Mesenchymal stem cell (in vitro differentiated cells and primary cell): ENCODE data around the gene ARL15.

Experiments used
- DNase-seq: peaks from one replicate; pipeline ENCODE4 v3.0.0-alpha.2; 2013
- H2AFZ ChIP-seq: one replicate; pipeline ENCODE4 v1.6.1; 2013; ENCODE audit warnings: low read depth, mild to moderate bottlenecking, control low read depth, inconsistent platforms, low read length, moderate library complexity
- H2AK5ac ChIP-seq: 2 replicates; pipeline ENCODE4 v1.6.1; 2013; ENCODE audit warnings: low read length, moderate library complexity, mild to moderate bottlenecking, inconsistent platforms; ENCODE audit not compliant: severe bottlenecking
- H2BK120ac ChIP-seq: one replicate; pipeline ENCODE4 v1.6.1; 2013; ENCODE audit warnings: low read depth, mild to moderate bottlenecking, inconsistent platforms, low read length, moderate library complexity
- H2BK12ac ChIP-seq, 2 experiments: one replicate each; pipeline ENCODE4 v1.6.1; 2013; ENCODE audit warnings: inconsistent platforms in 2 of 2, low read length in 2 of 2, mild to moderate bottlenecking in 2 of 2, moderate library complexity in 2 of 2, control low read depth in 1 of 2
- H2BK15ac ChIP-seq: one replicate; pipeline ENCODE4 v1.6.1; 2013; ENCODE audit warnings: mild to moderate bottlenecking, low read depth, inconsistent platforms; ENCODE audit not compliant: poor library complexity, severe bottlenecking
- H2BK5ac ChIP-seq: 2 replicates; pipeline ENCODE4 v1.6.1; 2013; ENCODE audit warnings: low read depth, mild to moderate bottlenecking, low read length, control low read depth, inconsistent platforms; ENCODE audit not compliant: poor library complexity, severe bottlenecking
- H3K14ac ChIP-seq, 2 experiments: one replicate each; pipeline ENCODE4 v1.6.1; 2013; ENCODE audit warnings: inconsistent platforms in 2 of 2, low read length in 2 of 2, control low read depth in 1 of 2, mild to moderate bottlenecking in 1 of 2, moderate library complexity in 1 of 2
- H3K18ac ChIP-seq, 2 experiments: one replicate each; pipeline ENCODE4 v1.6.1; 2013; ENCODE audit warnings: inconsistent platforms in 2 of 2, low read length in 2 of 2, control low read depth in 1 of 2, low read depth in 1 of 2, mild to moderate bottlenecking in 1 of 2
- H3K23ac ChIP-seq, 2 experiments: one replicate each; pipeline ENCODE4 v1.6.1; 2013; ENCODE audit warnings: inconsistent platforms in 2 of 2, low read length in 2 of 2, mild to moderate bottlenecking in 2 of 2, moderate library complexity in 2 of 2, control low read depth in 1 of 2
- H3K27ac ChIP-seq: 2 replicates; pipeline ENCODE4 v1.5.1; 2013; ENCODE audit warnings: mild to moderate bottlenecking, moderate library complexity, low read length, control low read depth, inconsistent platforms; ENCODE audit not compliant: poor library complexity, severe bottlenecking
- H3K27me3 ChIP-seq, 2 experiments: 2 replicates each; pipeline versions ENCODE4 v1.6.1 to v1.7.0; 2013; ENCODE audit warnings: low read length in 2 of 2, mild to moderate bottlenecking in 2 of 2, moderate library complexity in 2 of 2, control low read depth in 1 of 2, inconsistent platforms in 1 of 2; ENCODE audit not compliant: control insufficient read depth in 1 of 2, insufficient read depth in 1 of 2
- H3K36me3 ChIP-seq, 2 experiments: 2 replicates each; pipeline versions ENCODE4 v1.6.1 to v1.7.0; 2013; ENCODE audit warnings: low read length in 2 of 2, control low read depth in 1 of 2, inconsistent platforms in 1 of 2, low read depth in 1 of 2, mild to moderate bottlenecking in 1 of 2; ENCODE audit not compliant: insufficient read depth in 2 of 2, control insufficient read depth in 1 of 2
- H3K4ac ChIP-seq, 2 experiments: one replicate each; pipeline ENCODE4 v1.6.1; 2013; ENCODE audit warnings: inconsistent platforms in 2 of 2, low read length in 2 of 2, mild to moderate bottlenecking in 2 of 2, moderate library complexity in 2 of 2, control low read depth in 1 of 2, low read depth in 1 of 2
- H3K4me1 ChIP-seq: 2 replicates; pipeline ENCODE4 v1.6.1; 2013; ENCODE audit warnings: low read depth, low read length, control low read depth; ENCODE audit not compliant: control insufficient read depth, insufficient read depth
- H3K4me2 ChIP-seq: 2 replicates; pipeline ENCODE4 v1.6.1; 2013; ENCODE audit warnings: low read length, mild to moderate bottlenecking, inconsistent platforms; ENCODE audit not compliant: poor library complexity, severe bottlenecking
- H3K4me3 ChIP-seq, 2 experiments: 2 replicates each; pipeline versions ENCODE4 v1.5.1 to v1.7.0; 2013; ENCODE audit warnings: low read length in 2 of 2, mild to moderate bottlenecking in 2 of 2, control low read depth in 1 of 2, low read depth in 1 of 2; ENCODE audit not compliant: insufficient read depth in 1 of 2
- H3K79me1 ChIP-seq: replicated peaks from 2 replicates; pipeline ENCODE4 v1.6.1; 2013; ENCODE audit warnings: mild to moderate bottlenecking, control low read depth, low read length, inconsistent platforms; ENCODE audit not compliant: poor library complexity, severe bottlenecking
- H3K9ac ChIP-seq: 2 replicates; pipeline ENCODE4 v1.7.0; 2013; ENCODE audit warnings: mild to moderate bottlenecking, low read length, moderate library complexity
- H3K9me3 ChIP-seq: 2 replicates; pipeline ENCODE4 v1.7.0; 2013; ENCODE audit warnings: mild to moderate bottlenecking, low read length; ENCODE audit not compliant: control insufficient read depth
- H4K8ac ChIP-seq: one replicate; pipeline ENCODE4 v1.6.1; 2013; ENCODE audit warnings: inconsistent platforms, mild to moderate bottlenecking, low read length, moderate library complexity
- H4K91ac ChIP-seq: one replicate; pipeline ENCODE4 v1.6.1; 2013; ENCODE audit warnings: mild to moderate bottlenecking, low read length, inconsistent platforms
- WGBS: methylation state at CpG from one replicate; pipeline ENCODE4 v1.1.7; 2013; ENCODE audit warnings: mixed read lengths; 5-methylcytosine and 5-hydroxymethylcytosine counted together

Gene ARL15

GRCh38 chr5:54337523-54337922 is 27.1 kb upstream of the ARL15 start:
- Histone ChIP-seq H3K14ac (no peak overlapping the region), H3K36me3 (no peaks in the 10 kb centered on the region), H3K27me3 (no peaks in the 10 kb centered on the region), H3K9me3 (peaks cover 24% of the 10 kb centered on the region), H3K4me2 (no peak overlapping the region), H3K4me1 (no peaks in the 10 kb centered on the region), H4K8ac (no peak overlapping the region), H2BK15ac (no peak overlapping the region), H2BK120ac (no peak overlapping the region), H3K9ac (no peak overlapping the region), H4K91ac (no peak overlapping the region), H3K23ac (no peak overlapping the region), H3K27ac (no peak overlapping the region), H2BK5ac (no peak overlapping the region), H2BK12ac (no peak overlapping the region), H2AK5ac (no peak overlapping the region), H2AFZ (no peak overlapping the region), H3K4ac (no peak overlapping the region), H3K79me1 (no peaks in the 10 kb centered on the region), H3K18ac (no peak overlapping the region), H3K4me3 (no peak overlapping the region)
- no peak for DNase-seq
- no CpG with 5 or more reads among the region's 4 CpGs for WGBS

DNA sequence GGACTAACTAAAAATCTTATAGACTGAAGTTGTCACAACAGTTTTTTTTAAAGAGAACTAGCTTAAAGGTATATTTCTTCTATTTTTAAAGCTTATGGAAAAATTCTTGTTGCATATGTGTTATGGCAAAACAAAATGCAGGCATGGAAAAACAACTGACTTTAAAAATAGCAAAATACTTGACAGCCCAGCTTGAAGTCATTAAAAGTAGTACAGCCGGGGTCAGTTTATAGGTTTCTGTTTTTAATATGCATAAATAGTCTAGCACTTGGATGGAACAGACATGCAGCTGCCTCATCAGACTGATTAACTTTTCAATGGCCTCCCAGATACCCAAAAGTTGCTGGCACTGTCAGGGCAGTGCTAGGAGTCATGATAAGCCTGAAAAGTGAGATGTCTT is 22.3 kb upstream of the ARL15 start:
- Histone ChIP-seq H3K9me3 (peaks cover 21% of the 10 kb centered on the region), H3K36me3 (no peaks in the 10 kb centered on the region), H3K23ac (no peak overlapping the region), H3K4me1 (no peaks in the 10 kb centered on the region), H2BK15ac (no peak overlapping the region), H4K91ac (no peak overlapping the region), H2BK5ac (no peak overlapping the region), H3K14ac (no peak overlapping the region), H3K4ac (no peak overlapping the region), H2AFZ (no peak overlapping the region), H3K4me3 (no peak overlapping the region), H3K27me3 (no peaks in the 10 kb centered on the region), H2AK5ac (no peak overlapping the region), H4K8ac (no peak overlapping the region), H3K27ac (no peak overlapping the region), H3K9ac (no peak overlapping the region), H2BK12ac (no peak overlapping the region), H2BK120ac (no peak overlapping the region), H3K18ac (no peak overlapping the region), H3K79me1 (no peaks in the 10 kb centered on the region), H3K4me2 (no peak overlapping the region)
- DNase-seq = no peak
- WGBS = no CpG with 5 or more reads among the region's 1 CpG

DNA sequence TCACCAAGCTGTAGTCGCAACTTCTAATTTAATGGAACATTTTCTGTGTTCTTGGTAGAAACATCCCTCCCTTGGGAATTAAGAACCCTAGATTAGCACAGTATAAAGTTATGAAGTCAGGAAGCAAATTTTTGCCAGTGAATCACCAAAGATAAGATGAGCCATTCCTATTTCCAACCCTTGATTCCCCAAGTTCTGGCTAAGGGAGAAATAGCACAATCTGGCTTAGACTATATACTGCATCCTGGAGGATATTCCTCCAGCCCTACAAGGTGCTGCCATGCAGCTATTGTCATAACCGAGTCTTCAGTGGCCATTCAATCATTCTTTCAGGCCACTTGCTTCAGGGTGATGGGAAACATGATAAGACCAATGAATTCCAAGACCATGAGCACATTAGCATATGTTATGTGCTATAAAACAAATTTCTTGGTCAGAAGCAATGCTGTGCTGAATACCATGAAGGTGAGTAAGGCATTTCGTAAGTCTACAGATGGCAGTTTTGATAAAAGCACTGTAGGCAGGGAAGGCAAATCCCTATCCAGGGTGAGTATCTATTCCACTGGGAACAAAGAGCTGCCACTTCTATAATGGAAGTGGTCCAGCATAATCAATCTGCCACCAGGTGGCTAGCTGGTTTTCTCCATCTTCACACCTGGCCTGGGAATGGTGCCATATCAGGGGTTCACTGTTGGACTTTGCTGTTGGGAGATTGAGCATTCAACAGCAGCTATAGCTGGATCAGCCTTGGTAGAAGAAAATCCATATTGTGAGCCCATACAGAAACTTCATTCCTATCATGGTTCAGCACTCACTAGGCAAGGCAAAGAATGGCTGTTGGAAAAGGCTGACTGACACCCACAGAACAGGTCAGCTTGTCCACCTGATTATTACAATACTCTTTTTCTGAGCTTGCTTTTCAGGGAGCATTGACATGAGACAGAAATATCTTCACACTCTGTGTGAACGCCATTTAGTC is 19.6 kb upstream of the ARL15 start:
- DNase-seq = peak; percentile 78

DNA sequence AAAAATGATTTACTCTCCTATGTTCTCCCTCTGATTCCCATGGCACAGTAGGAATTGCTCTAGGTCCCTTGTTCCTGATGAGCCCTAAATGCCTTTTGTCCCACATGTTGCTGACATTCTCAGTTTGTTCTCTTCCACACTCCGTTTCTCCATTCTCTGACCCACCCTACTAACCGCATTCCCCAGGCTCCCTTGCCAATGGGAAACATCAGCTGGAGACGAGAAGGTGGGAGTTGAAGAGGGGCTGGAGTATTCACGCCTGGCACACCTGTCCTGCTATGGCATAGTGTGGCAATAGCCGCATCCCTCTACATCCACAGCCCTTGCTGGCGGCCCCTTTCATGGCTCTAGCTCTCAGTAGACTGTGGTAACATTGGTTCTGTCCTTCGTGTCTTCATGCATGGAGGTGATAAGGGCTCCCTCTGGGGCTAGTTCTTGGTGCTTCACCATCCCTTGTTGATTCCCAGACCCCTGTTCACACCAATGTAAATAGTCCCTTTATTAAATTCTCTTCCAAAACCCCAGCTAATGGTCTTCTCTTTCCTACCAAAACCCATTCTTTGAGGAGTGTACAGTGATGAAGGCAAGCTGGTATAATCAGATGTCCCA is 16.4 kb upstream of the ARL15 start:
- Histone ChIP-seq H2BK15ac (no peak overlapping the region), H3K36me3 (no peaks in the 10 kb centered on the region), H3K14ac (no peak overlapping the region), H3K18ac (no peak overlapping the region), H3K4ac (no peak overlapping the region), H3K79me1 (no peaks in the 10 kb centered on the region), H4K8ac (no peak overlapping the region), H2BK5ac (no peak overlapping the region), H2BK120ac (no peak overlapping the region), H3K9me3 (no peaks in the 10 kb centered on the region), H4K91ac (no peak overlapping the region), H3K4me3 (no peak overlapping the region), H3K4me2 (no peak overlapping the region), H3K27me3 (peaks cover 0 to 2% of the 10 kb centered on the region in 2 experiments), H3K23ac (no peak overlapping the region), H3K9ac (no peak overlapping the region), H2AK5ac (no peak overlapping the region), H2AFZ (no peak overlapping the region), H3K4me1 (no peaks in the 10 kb centered on the region), H2BK12ac (no peak overlapping the region), H3K27ac (no peak overlapping the region)
- WGBS = 90% methylated on average over 6 of the region's 7 CpGs
- no peak for DNase-seq

More for the DNA sequence above, 19.6 kb upstream of the ARL15 start:
- Histone ChIP-seq H3K79me1 (no peaks in the 10 kb centered on the region), H2AK5ac (no peak overlapping the region), H3K4ac (no peak overlapping the region), H3K27ac (peak overlapping the region; percentile 74), H2BK120ac (no peak overlapping the region), H3K9ac (no peak overlapping the region), H3K27me3 (peaks cover 0 to 2% of the 10 kb centered on the region in 2 experiments), H3K9me3 (no peaks in the 10 kb centered on the region), H3K18ac (no peak overlapping the region), H2BK15ac (no peak overlapping the region), H2AFZ (no peak overlapping the region), H4K8ac (no peak overlapping the region), H3K4me3 (no peak overlapping the region), H2BK5ac (no peak overlapping the region), H3K4me2 (no peak overlapping the region), H3K36me3 (no peaks in the 10 kb centered on the region), H2BK12ac (no peak overlapping the region), H3K23ac (no peak overlapping the region), H4K91ac (no peak overlapping the region), H3K4me1 (no peaks in the 10 kb centered on the region), H3K14ac (no peak overlapping the region)
- WGBS = 44% methylated on average over 3 of the region's 4 CpGs
